ENCODE data around the gene ITPR3.

GRCh38 chr6:33607126-33607783 lies 13.9 kb upstream of the ITPR3 start:
- no peak for TF ChIP-seq EZH2phosphoT487 (IDR thresholded peaks at IDR 0.05; ENCODE audit: insufficient read depth, low read depth)
- no peak for TF ChIP-seq EZH2 (IDR thresholded peaks at IDR 0.05; ENCODE audit: insufficient read depth, poor library complexity, severe bottlenecking)

All from GM23248 (cell line).